CD4-positive, alpha-beta T cell treated with Interleukin-21 for 1 hour (primary cell): ENCODE results near the gene TMEM127.
A peak's percentile ranks its signal among the peaks of the same experiment; 100 is the strongest.
"Not testable (repeated sequence)": the region's sequence is repeated elsewhere in the genome, so short reads cannot be mapped to it uniquely, and the experiment has no call there.

Source experiments
- DNase-seq: peaks from one replicate; pipeline ENCODE4 v3.0.0-alpha.2; 2020

TMEM127 gene

GRCh38 chr2:96265840-96266679 lies at the start of gene TMEM127, which contains the start of gene CIAO1:
Gene TMEM127, minus strand, starts transcription at chr2:96265997. Its CDS starts 616 bp downstream, at chr2:96265381.
Gene CIAO1, plus strand, starts transcription at chr2:96266225. Its CDS starts 126 bp downstream, at chr2:96266351.
- peak; percentile 98 for DNase-seq

GRCh38 chr2:96315005-96315399 lies 49.2 kb upstream of the TMEM127 start:
- DNase-seq: no peak

- DNase-seq: no peak
Observed at GRCh38 chr2:96308248-96308647, 42.5 kb upstream of the TMEM127 start.

GRCh38 chr2:96306370-96306769 lies 40.6 kb upstream of the TMEM127 start:
- no peak for DNase-seq

GRCh38 chr2:96305979-96306308 lies 40.1 kb upstream of the TMEM127 start:
- DNase-seq: no peak

- DNase-seq: peak; percentile 91
Observed at GRCh38 chr2:96305091-96305978, 39.5 kb upstream of the TMEM127 start, which contains the start of gene SNRNP200. Gene SNRNP200, minus strand, starts transcription at chr2:96305546. Its CDS starts 109 bp downstream, at chr2:96305437.

GRCh38 chr2:96304606-96305005 lies 38.8 kb upstream of the TMEM127 start:
- no peak for DNase-seq

GRCh38 chr2:96301865-96302264 lies 36.1 kb upstream of the TMEM127 start:
- no peak for DNase-seq

GRCh38 chr2:96296925-96297324 lies 31.1 kb upstream of the TMEM127 start:
- DNase-seq: no peak

GRCh38 chr2:96294271-96294670 lies 28.5 kb upstream of the TMEM127 start:
- DNase-seq: not testable (repeated sequence)

- no peak for DNase-seq
Observed at GRCh38 chr2:96291751-96292150, 26.0 kb upstream of the TMEM127 start.

- no peak for DNase-seq
Observed at GRCh38 chr2:96287273-96287856, 21.6 kb upstream of the TMEM127 start.

- no peak for DNase-seq
Observed at GRCh38 chr2:96276787-96277499, 11.1 kb upstream of the TMEM127 start.

GRCh38 chr2:96274355-96275056 lies 8.7 kb upstream of the TMEM127 start:
- no peak for DNase-seq

GRCh38 chr2:96273763-96274162 lies 8.0 kb upstream of the TMEM127 start:
- DNase-seq: no peak

- DNase-seq: no peak
Observed at GRCh38 chr2:96271995-96272394, 6.2 kb upstream of the TMEM127 start.

- peak; percentile 49 for DNase-seq
Observed at GRCh38 chr2:96267159-96267971, 1.6 kb upstream of the TMEM127 start.

GRCh38 chr2:96265349-96265839 lies 403 bp downstream of the TMEM127 start:
- DNase-seq: peak; percentile 43

- peak; percentile 32 for DNase-seq
Observed at GRCh38 chr2:96264656-96265348, 995 bp downstream of the TMEM127 start.

GRCh38 chr2:96264086-96264485 lies 1.7 kb downstream of the TMEM127 start:
- no peak for DNase-seq
